Activated T-cell treated with anti-CD3 and anti-CD28 coated beads, Interleukin-2, amount 50 U/mL, for 1 hour (primary cell): ENCODE measurements around the gene GMDS.

Experiments used
- DNase-seq: peaks from one replicate; pipeline ENCODE4 v3.0.0-alpha.2; 2020

Gene GMDS

GRCh38 chr6:1917626-1918371 is 327.6 kb downstream of the GMDS start:
- no peak for DNase-seq

- no peak for DNase-seq
Observed at GRCh38 chr6:1916334-1917070, 328.9 kb downstream of the GMDS start.

- no peak for DNase-seq
Observed at GRCh38 chr6:1915226-1915625, 330.2 kb downstream of the GMDS start.

GRCh38 chr6:1913577-1913976 is 331.8 kb downstream of the GMDS start:
- no peak for DNase-seq

- DNase-seq, result no peak
Observed at GRCh38 chr6:1912731-1913130, 332.7 kb downstream of the GMDS start.

- no peak for DNase-seq
Observed at GRCh38 chr6:1911474-1911873, 333.9 kb downstream of the GMDS start.

- DNase-seq, result no peak
Observed at GRCh38 chr6:1910621-1911407, 334.6 kb downstream of the GMDS start.

GRCh38 chr6:1908784-1909183 is 336.6 kb downstream of the GMDS start:
- no peak for DNase-seq

GRCh38 chr6:1906609-1907008 is 338.8 kb downstream of the GMDS start:
- DNase-seq, result no peak

GRCh38 chr6:1906014-1906413 is 339.4 kb downstream of the GMDS start:
- DNase-seq, result no peak

GRCh38 chr6:1904898-1905297 is 340.5 kb downstream of the GMDS start:
- DNase-seq, result no peak

GRCh38 chr6:1904466-1904799 is 341.0 kb downstream of the GMDS start:
- DNase-seq, result no peak

GRCh38 chr6:1903780-1904465 is 341.5 kb downstream of the GMDS start:
- no peak for DNase-seq

- no peak for DNase-seq
Observed at GRCh38 chr6:1901556-1901955, 343.8 kb downstream of the GMDS start.

- no peak for DNase-seq
Observed at GRCh38 chr6:1896897-1897296, 348.5 kb downstream of the GMDS start.

GRCh38 chr6:1895721-1896120 is 349.7 kb downstream of the GMDS start:
- DNase-seq, result no peak

- no peak for DNase-seq
Observed at GRCh38 chr6:1894954-1895353, 350.5 kb downstream of the GMDS start.

GRCh38 chr6:1893470-1894130 is 351.8 kb downstream of the GMDS start:
- DNase-seq, result no peak

GRCh38 chr6:1892716-1893115 is 352.7 kb downstream of the GMDS start:
- DNase-seq, result no peak

- no peak for DNase-seq
Observed at GRCh38 chr6:1890987-1891386, 354.4 kb downstream of the GMDS start.

GRCh38 chr6:1890071-1890470 is 355.3 kb downstream of the GMDS start:
- DNase-seq, result no peak

- DNase-seq, result no peak
Observed at GRCh38 chr6:1885576-1886011, 359.8 kb downstream of the GMDS start.

GRCh38 chr6:1884313-1884712 is 361.1 kb downstream of the GMDS start:
- no peak for DNase-seq
